Measurements from ENCODE around the gene SLC24A4. TPM values are rescaled to one million over a fixed set of nuclear protein-coding genes. Genes with fewer than 3 reads are reported as not detected.

The SLC24A4 gene
- total RNA-seq, 4 donors from 2014 or later = 0.75 to 1.9 (median 1.4) TPM

DNA sequence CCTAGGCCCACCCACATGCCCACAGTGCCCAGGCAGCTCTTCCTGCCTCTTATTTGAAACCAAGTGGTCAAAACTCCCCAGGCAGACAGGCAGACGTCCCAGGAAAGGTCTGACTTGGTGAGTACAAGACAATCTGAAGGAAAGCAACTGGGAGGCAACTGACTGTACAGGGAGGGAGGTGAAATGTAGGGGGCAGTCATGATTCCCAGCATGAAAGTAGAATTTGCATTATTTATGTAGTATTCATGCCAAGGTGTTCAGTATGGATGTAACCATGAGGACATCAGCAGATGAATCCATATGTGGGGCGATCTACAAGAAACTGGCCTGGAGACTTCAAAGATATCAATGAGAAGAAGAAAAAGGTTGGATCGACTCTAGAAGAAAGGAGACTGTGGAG lies 46.1 kb downstream of the SLC24A4 start:
- TF ChIP-seq, protein P1, sequence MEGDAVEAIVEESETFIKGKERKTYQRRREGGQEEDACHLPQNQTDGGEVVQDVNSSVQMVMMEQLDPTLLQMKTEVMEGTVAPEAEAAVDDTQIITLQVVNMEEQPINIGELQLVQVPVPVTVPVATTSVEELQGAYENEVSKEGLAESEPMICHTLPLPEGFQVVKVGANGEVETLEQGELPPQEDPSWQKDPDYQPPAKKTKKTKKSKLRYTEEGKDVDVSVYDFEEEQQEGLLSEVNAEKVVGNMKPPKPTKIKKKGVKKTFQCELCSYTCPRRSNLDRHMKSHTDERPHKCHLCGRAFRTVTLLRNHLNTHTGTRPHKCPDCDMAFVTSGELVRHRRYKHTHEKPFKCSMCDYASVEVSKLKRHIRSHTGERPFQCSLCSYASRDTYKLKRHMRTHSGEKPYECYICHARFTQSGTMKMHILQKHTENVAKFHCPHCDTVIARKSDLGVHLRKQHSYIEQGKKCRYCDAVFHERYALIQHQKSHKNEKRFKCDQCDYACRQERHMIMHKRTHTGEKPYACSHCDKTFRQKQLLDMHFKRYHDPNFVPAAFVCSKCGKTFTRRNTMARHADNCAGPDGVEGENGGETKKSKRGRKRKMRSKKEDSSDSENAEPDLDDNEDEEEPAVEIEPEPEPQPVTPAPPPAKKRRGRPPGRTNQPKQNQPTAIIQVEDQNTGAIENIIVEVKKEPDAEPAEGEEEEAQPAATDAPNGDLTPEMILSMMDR (IDR thresholded peaks at IDR 0.05; ENCODE audit: low read depth) = no peak

DNA sequence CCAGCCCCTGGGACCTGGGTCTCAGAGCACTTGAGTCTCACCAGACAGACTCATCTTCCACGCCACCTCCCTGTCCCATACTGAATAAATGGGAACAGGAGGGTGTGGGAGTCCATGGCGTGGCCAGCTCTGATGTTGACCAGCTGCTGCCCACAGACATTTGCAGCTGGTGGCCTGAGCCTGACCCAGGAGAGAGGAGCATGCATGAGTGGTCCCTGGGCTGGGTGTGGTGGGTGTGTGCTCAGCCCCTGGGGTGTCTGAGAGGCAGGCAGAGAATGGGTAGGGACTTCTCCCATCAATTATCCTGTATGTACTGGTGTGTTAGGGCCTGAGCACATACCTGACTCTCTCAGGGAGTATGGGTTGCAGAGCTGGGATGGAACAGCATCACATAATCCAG lies 49.3 kb downstream of the SLC24A4 start:
- TF ChIP-seq, protein P1 (IDR thresholded peaks at IDR 0.05; ENCODE audit: low read depth) = no peak

DNA sequence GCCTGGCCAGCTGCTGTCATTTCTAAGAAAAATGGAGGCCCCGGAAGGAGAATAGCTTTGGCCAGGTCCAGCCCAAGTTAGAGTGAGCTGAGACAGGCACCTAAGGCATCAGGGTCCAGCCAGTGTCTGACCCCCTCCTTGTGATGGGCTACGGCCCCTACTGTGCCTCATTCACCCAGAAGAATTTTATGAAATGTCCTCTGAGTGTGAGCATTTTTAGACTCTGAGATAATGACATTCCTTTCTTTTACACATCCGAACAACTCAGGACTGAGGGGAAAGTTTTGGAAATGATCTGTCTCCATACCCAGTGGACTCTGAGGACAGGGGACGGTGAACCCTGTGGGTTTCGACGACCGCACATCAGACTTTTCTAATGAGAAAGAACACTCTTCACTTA lies 50.4 kb downstream of the SLC24A4 start:
- TF ChIP-seq, protein P1 (IDR thresholded peaks at IDR 0.05; ENCODE audit: low read depth) = no peak

DNA sequence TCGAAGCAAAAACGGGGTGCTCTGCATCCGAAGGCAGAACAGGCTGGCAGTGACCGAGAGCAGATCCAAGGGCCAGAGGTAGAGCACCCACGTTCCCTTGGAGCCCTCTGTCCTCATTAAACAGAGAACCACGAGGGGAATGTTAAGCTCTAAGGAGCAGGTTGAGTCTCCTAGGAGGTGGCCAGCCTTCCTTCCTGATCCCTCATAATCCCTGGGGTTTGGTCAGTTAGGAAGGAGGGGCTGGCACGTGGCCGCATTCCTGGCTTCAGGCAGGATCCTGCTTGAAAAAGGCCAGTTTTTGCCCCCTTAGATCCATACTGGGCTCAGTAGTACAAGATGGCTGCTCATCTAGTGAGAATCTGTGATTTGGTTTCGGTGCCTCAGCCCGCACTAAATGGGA lies 57.2 kb downstream of the SLC24A4 start:
- TF ChIP-seq, protein P1 (IDR thresholded peaks at IDR 0.05; ENCODE audit: low read depth) = no peak

DNA sequence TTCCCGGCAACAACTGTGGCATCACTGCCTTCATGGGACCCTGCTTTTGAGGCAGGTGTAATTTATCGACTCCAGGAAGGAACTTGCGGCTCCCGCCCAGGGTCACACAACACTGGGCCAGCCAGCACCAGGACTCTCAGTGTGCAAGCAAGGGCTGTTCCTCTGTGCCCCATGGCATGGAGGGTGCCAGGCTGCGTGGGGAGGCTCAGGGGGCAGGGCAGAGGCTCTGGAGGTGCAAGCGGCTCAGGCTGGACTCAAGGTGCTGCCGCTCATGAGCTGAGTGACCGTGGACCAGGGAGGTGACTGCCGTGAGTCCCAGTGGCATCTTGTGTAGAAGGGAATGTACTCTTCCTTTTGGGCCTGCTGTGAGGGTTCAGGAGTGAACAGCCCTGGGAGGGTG lies 57.6 kb downstream of the SLC24A4 start:
- TF ChIP-seq, protein P1 (IDR thresholded peaks at IDR 0.05; ENCODE audit: low read depth) = no peak

DNA sequence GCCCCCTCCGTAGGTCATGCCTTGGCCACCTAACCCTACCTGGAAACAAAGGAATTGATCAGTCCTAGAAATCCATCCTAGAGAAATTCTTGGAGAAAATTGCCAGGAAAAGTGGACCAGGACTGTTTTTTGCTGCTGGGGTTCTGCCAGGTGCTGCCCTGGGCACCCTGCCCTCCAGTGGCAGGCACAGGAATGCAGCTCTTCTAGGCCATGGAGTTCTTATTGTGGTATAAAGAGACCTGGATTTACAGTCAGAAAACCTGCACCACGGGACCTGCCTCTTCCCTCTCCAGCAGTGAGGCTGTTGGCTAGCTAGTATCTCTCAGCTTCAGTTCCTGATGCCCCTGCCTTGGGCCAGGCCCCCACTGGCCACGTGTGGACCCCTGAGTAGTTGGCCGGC lies 59.7 kb downstream of the SLC24A4 start:
- TF ChIP-seq, protein P1 (IDR thresholded peaks at IDR 0.05; ENCODE audit: low read depth) = no peak

DNA sequence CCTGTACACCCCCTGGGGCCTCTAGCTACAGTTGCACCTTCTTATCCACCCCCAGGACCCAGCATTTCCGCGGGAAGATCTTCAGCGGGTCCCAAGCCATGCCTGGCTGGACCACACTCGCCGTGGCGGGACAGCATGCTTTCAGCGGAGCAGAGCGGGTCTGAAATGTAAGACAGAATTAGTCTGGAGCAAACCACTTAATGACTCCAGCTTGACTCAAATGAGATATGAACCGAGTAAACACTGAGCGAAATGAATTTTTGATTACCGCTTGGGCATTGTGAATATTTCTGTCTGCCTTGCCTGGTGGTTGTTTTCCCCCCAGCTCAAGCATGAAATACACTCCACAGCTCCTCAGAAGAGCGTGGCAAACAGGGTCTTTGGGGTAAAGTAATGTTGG lies 60.8 kb downstream of the SLC24A4 start:
- TF ChIP-seq, protein P1 (IDR thresholded peaks at IDR 0.05; ENCODE audit: low read depth) = no peak
